Mucosa of descending colon (tissue), 3 donors: ENCODE measurements around the gene SF3B4. TPM values are rescaled to one million over a fixed set of nuclear protein-coding genes. Genes with fewer than 3 reads are reported as not detected.

Experiments used
- ATAC-seq: fragments of 200-7000 bp; cut with Tn5 transposase; one replicate; pipeline ENCODE4 v1.9.1; 2020; ENCODE audit warnings: mild to moderate bottlenecking, moderate library complexity
- DNase-seq, 3 donors: peaks; one replicate each; pipeline ENCODE4 v3.0.0-alpha.2; 2020
- H3K36me3 ChIP-seq: fragments of 200-600 bp; one replicate; pipeline ENCODE4 v1.8.0; 2021; ENCODE audit warnings: low read depth, mild to moderate bottlenecking
- H3K4me1 ChIP-seq: fragments of 200-600 bp; one replicate; pipeline ENCODE4 v1.8.0; 2021; ENCODE audit warnings: low read depth, mild to moderate bottlenecking
- H3K4me3 ChIP-seq: fragments of 200-600 bp; one replicate; pipeline ENCODE4 v1.8.0; 2021; ENCODE audit warnings: mild to moderate bottlenecking
- H3K9me3 ChIP-seq: fragments of 200-600 bp; one replicate; pipeline ENCODE4 v1.8.0; 2021; ENCODE audit warnings: mild to moderate bottlenecking
- CTCF ChIP-seq: fragments of 200-600 bp; IDR thresholded peaks from one replicate; pipeline ENCODE4 v1.8.0; 2022; ENCODE audit warnings: antibody characterized with exemption, mild to moderate bottlenecking
- intact Hi-C, 2 donors: fragments of 100-400 bp; cut with DNase I in 1 of 2; cut with micrococcal nuclease in 1 of 2; formaldehyde crosslinking; loops; one replicate each; pipeline versions ENCODE4 v1.11.0 to v1.11.1; 2022; cut with DNase I, micrococcal nuclease
- long read RNA-seq, 2 donors: library from polyadenylated mRNA; unstranded; transcript quantifications; one replicate each; pipeline ENCODE4 v2.0.0, GENCODE V29; 2019 to 2021
- total RNA-seq, 3 donors: library from RNA; stranded (reverse); fragmentation: NEBNext Ultra II Directional in 2 of 3; extraction: Animal tissue kit (Norgen Biotek cat#: 25700) in 2 of 3; gene quantifications; one replicate each; pipeline versions ENCODE4 v1.2.1 to v1.2.4, GENCODE V29; 2021 to 2023
- donor health status: DM: no; HTN: no; CAD: no; lungs with moderate emphysema.
- donor health status: DM: no; HTN: no; CAD: no.
- donor health status: DM: no; HTN: yes; CAD: no.

Gene SF3B4
- total RNA-seq, result 10 to 100 TPM; 60.7 to 67.4 (median 64.2) TPM
- long read RNA-seq, donor 1, transcript SF3B4-201 (6 exons, 2,085 nt), result major isoform, 24 of 28 reads
- long read RNA-seq, donor 1, partial matches to known transcripts, result 0 of 28 reads
- long read RNA-seq, donor 1, other reads (novel, unspliced or antisense), result 4 of 28 reads
- long read RNA-seq, donor 2, transcript SF3B4-201 (6 exons, 2,085 nt), result major isoform, 21 of 26 reads
- long read RNA-seq, donor 2, partial matches to known transcripts, result 3 of 26 reads
- long read RNA-seq, donor 2, other reads (novel, unspliced or antisense), result 2 of 26 reads

- Histone ChIP-seq H3K36me3 (peaks cover 21% of the 10 kb centered on the region), H3K4me1 (peaks cover 40% of the 10 kb centered on the region), H3K9me3 (no peaks in the 10 kb centered on the region), H3K4me3 (peak within 1 kb of the TSS; percentile 86)
- no peak for TF ChIP-seq CTCF
- DNase-seq (peak; percentile 97 to 98 (median 97)), ATAC-seq (peak; percentile 95)
- intact Hi-C loops, result no loop called here
Measured at GRCh38 chr1:149927563-149928400, at the start of gene SF3B4. Gene SF3B4, minus strand, starts transcription at chr1:149927803. Its CDS starts 44 bp downstream, at chr1:149927759.

- ATAC-seq, result no peak
- Histone ChIP-seq H3K36me3 (no peaks in the 10 kb centered on the region), H3K9me3 (no peaks in the 10 kb centered on the region), H3K4me3 (no peak overlapping the region), H3K4me1 (peaks cover 26% of the 10 kb centered on the region)
- intact Hi-C loops, result loop anchor here in 1 of 2 donors (10.0 kb wide), 1 partner anchor 57 kb away; no protein-coding TSS in a partner anchor
- no peak for DNase-seq
- no peak for TF ChIP-seq CTCF
Measured at GRCh38 chr1:149977345-149977744, 49.7 kb upstream of the SF3B4 start.

GRCh38 chr1:149972547-149972946 lies 44.9 kb upstream of the SF3B4 start:
- DNase-seq (no peak), ATAC-seq (no peak)
- Histone ChIP-seq H3K4me3 (no peak overlapping the region), H3K4me1 (no peaks in the 10 kb centered on the region), H3K36me3 (peaks cover 5% of the 10 kb centered on the region), H3K9me3 (no peaks in the 10 kb centered on the region)
- intact Hi-C loops, result loop anchor here in 1 of 2 donors (10.0 kb wide), 1 partner anchor 62 kb away; no protein-coding TSS in a partner anchor
- no peak for TF ChIP-seq CTCF

- no peak overlapping the region for H3K4me3 ChIP-seq
- H3K9me3 ChIP-seq, result no peaks in the 10 kb centered on the region
- no peak for TF ChIP-seq CTCF
- intact Hi-C loops, result loop anchor here (10.0 kb wide), 2 partner anchors 197 to 217 kb away; no protein-coding TSS in a partner anchor
- no peak for ATAC-seq
- peaks cover 8% of the 10 kb centered on the region for H3K36me3 ChIP-seq
- no peak for DNase-seq
- no peaks in the 10 kb centered on the region for H3K4me1 ChIP-seq
Measured at GRCh38 chr1:149967646-149968045, 40.0 kb upstream of the SF3B4 start.

- Histone ChIP-seq H3K4me3 (no peak overlapping the region), H3K36me3 (peaks cover 8% of the 10 kb centered on the region), H3K9me3 (no peaks in the 10 kb centered on the region), H3K4me1 (no peaks in the 10 kb centered on the region)
- intact Hi-C loops, result loop anchor here (10.0 kb wide), 2 partner anchors 198 to 218 kb away; no protein-coding TSS in a partner anchor
- ATAC-seq (no peak), DNase-seq (no peak)
- no peak for TF ChIP-seq CTCF
Measured at GRCh38 chr1:149967041-149967440, 39.4 kb upstream of the SF3B4 start.
